Mesendoderm (in vitro differentiated cells): ENCODE data around the gene NT5DC4.

Experiments used
- DNase-seq: peaks from one replicate; pipeline ENCODE4 v3.0.0; 2013
- H2AK5ac ChIP-seq: 2 replicates; pipeline ENCODE4 v1.6.1; 2013; ENCODE audit warnings: low read length, inconsistent platforms
- H2BK120ac ChIP-seq: 2 replicates; pipeline ENCODE4 v1.6.1; 2013; ENCODE audit warnings: low read depth, mild to moderate bottlenecking, low read length, moderate library complexity, mixed read lengths
- H2BK15ac ChIP-seq: replicated peaks from 2 replicates; pipeline ENCODE4 v1.6.1; 2013; ENCODE audit warnings: low read depth, mild to moderate bottlenecking, moderate library complexity
- H2BK5ac ChIP-seq: 2 replicates; pipeline ENCODE4 v1.6.1; 2013; ENCODE audit warnings: low read length, inconsistent platforms
- H3K18ac ChIP-seq: 2 replicates; pipeline ENCODE4 v1.6.1; 2013; ENCODE audit warnings: mild to moderate bottlenecking, low read length, mixed read lengths
- H3K23ac ChIP-seq: one replicate; pipeline ENCODE4 v1.6.1; 2013; ENCODE audit warnings: low read length
- H3K27ac ChIP-seq: 2 replicates; pipeline ENCODE4 v1.5.1; 2013; ENCODE audit warnings: low read depth, mild to moderate bottlenecking, inconsistent platforms, low read length, moderate library complexity
- H3K27me3 ChIP-seq: 2 replicates; pipeline ENCODE4 v1.6.1; 2013; ENCODE audit warnings: low read length, control low read depth, mild to moderate bottlenecking, inconsistent platforms; ENCODE audit not compliant: insufficient read depth, poor library complexity
- H3K36me3 ChIP-seq: 2 replicates; pipeline ENCODE4 v1.6.1; 2013; ENCODE audit warnings: low read length, inconsistent platforms; ENCODE audit not compliant: control insufficient read depth, insufficient read depth
- H3K4ac ChIP-seq: one replicate; pipeline ENCODE4 v1.6.1; 2013; ENCODE audit warnings: low read depth, mild to moderate bottlenecking, low read length, moderate library complexity
- H3K4me1 ChIP-seq: 2 replicates; pipeline ENCODE4 v1.6.1; 2013; ENCODE audit warnings: low read depth, low read length, inconsistent platforms; ENCODE audit not compliant: control insufficient read depth
- H3K4me2 ChIP-seq: 2 replicates; pipeline ENCODE4 v1.6.1; 2013; ENCODE audit warnings: low read length
- H3K4me3 ChIP-seq: 2 replicates; pipeline ENCODE4 v1.5.1; 2013; ENCODE audit warnings: mild to moderate bottlenecking, low read length
- H3K56ac ChIP-seq: one replicate; pipeline ENCODE4 v1.6.1; 2013; ENCODE audit warnings: low read length
- H3K79me1 ChIP-seq: 2 replicates; pipeline ENCODE4 v1.6.1; 2013; ENCODE audit warnings: low read length, inconsistent platforms
- H3K79me2 ChIP-seq: 2 replicates; pipeline ENCODE4 v1.6.1; 2013; ENCODE audit warnings: mild to moderate bottlenecking, low read length; ENCODE audit not compliant: control insufficient read depth, insufficient read depth
- H3K9ac ChIP-seq: 2 replicates; pipeline ENCODE4 v1.6.1; 2013; ENCODE audit warnings: low read length, inconsistent platforms
- H4K5ac ChIP-seq: one replicate; pipeline ENCODE4 v1.6.1; 2013; ENCODE audit warnings: low read length
- H4K8ac ChIP-seq: one replicate; pipeline ENCODE4 v1.6.1; 2013; ENCODE audit warnings: low read depth, mild to moderate bottlenecking, control low read depth, low read length, moderate library complexity
- WGBS: extraction: QIAGEN DNeasy Blood & Tissue Kit; methylation state at CpG from one replicate; pipeline ENCODE4 v1.1.7; 2013; ENCODE audit warnings: low lambda C conversion rate, missing lambda C conversion rate; ENCODE audit not compliant: insufficient coverage; ENCODE audit errors: extremely low coverage; 5-methylcytosine and 5-hydroxymethylcytosine counted together

Gene NT5DC4

GRCh38 chr2:112755444-112755843, 34.6 kb downstream of the NT5DC4 start:
- no peak overlapping the region for H3K56ac ChIP-seq
- no peaks in the 10 kb centered on the region for H3K27me3 ChIP-seq
- no peak overlapping the region for H3K4me2 ChIP-seq
- no peak overlapping the region for H3K4me3 ChIP-seq
- H2BK5ac ChIP-seq: no peak overlapping the region
- H2BK120ac ChIP-seq: no peak overlapping the region
- no peak overlapping the region for H4K8ac ChIP-seq
- peaks cover 7% of the 10 kb centered on the region for H3K36me3 ChIP-seq
- no peak overlapping the region for H2BK15ac ChIP-seq
- H4K5ac ChIP-seq: no peak overlapping the region
- no peak overlapping the region for H3K27ac ChIP-seq
- WGBS: no CpG with 5 or more reads among the region's 4 CpGs
- no peak overlapping the region for H3K18ac ChIP-seq
- no peaks in the 10 kb centered on the region for H3K79me2 ChIP-seq
- DNase-seq: no peak
- H3K79me1 ChIP-seq: peaks cover 1% of the 10 kb centered on the region
- no peak overlapping the region for H3K9ac ChIP-seq
- H3K4me1 ChIP-seq: no peaks in the 10 kb centered on the region
- H3K23ac ChIP-seq: no peak overlapping the region
- no peak overlapping the region for H2AK5ac ChIP-seq
- H3K4ac ChIP-seq: no peak overlapping the region

GRCh38 chr2:112756207-112756606, 35.4 kb downstream of the NT5DC4 start:
- Histone ChIP-seq H2BK120ac (no peak overlapping the region), H3K4me2 (no peak overlapping the region), H2BK5ac (no peak overlapping the region), H3K56ac (no peak overlapping the region), H4K8ac (no peak overlapping the region), H3K79me2 (no peaks in the 10 kb centered on the region), H3K27ac (no peak overlapping the region), H3K36me3 (peaks cover 7% of the 10 kb centered on the region), H3K18ac (no peak overlapping the region), H3K27me3 (no peaks in the 10 kb centered on the region), H3K4me1 (no peaks in the 10 kb centered on the region), H3K4me3 (no peak overlapping the region), H3K23ac (no peak overlapping the region), H3K9ac (no peak overlapping the region), H2BK15ac (no peak overlapping the region), H2AK5ac (no peak overlapping the region), H3K79me1 (peaks cover 1% of the 10 kb centered on the region), H4K5ac (no peak overlapping the region), H3K4ac (no peak overlapping the region)
- DNase-seq: no peak
- WGBS: no CpG with 5 or more reads among the region's 3 CpGs

- no CpG with 5 or more reads among the region's 3 CpGs for WGBS
- Histone ChIP-seq H2BK5ac (no peak overlapping the region), H2BK120ac (no peak overlapping the region), H3K27ac (no peak overlapping the region), H4K8ac (no peak overlapping the region), H3K56ac (no peak overlapping the region), H3K4ac (no peak overlapping the region), H3K79me1 (peaks cover 3% of the 10 kb centered on the region), H4K5ac (no peak overlapping the region), H3K4me2 (no peak overlapping the region), H3K4me1 (no peaks in the 10 kb centered on the region), H3K27me3 (no peaks in the 10 kb centered on the region), H3K79me2 (no peaks in the 10 kb centered on the region), H3K23ac (no peak overlapping the region), H3K36me3 (peaks cover 7% of the 10 kb centered on the region), H2AK5ac (no peak overlapping the region), H3K4me3 (no peak overlapping the region), H3K9ac (no peak overlapping the region), H3K18ac (no peak overlapping the region), H2BK15ac (no peak overlapping the region)
- no peak for DNase-seq
These were observed 36.4 kb downstream of the NT5DC4 start for GRCh38 chr2:112757265-112757664.

- Histone ChIP-seq H3K56ac (no peak overlapping the region), H4K8ac (no peak overlapping the region), H2BK120ac (no peak overlapping the region), H3K79me2 (peaks cover 8% of the 10 kb centered on the region), H3K79me1 (peaks cover 10% of the 10 kb centered on the region), H3K18ac (no peak overlapping the region), H3K4me2 (no peak overlapping the region), H3K9ac (no peak overlapping the region), H2BK15ac (no peak overlapping the region), H3K4me1 (peaks cover 4% of the 10 kb centered on the region), H2BK5ac (no peak overlapping the region), H3K23ac (no peak overlapping the region), H3K27me3 (no peaks in the 10 kb centered on the region), H3K36me3 (peaks cover 7% of the 10 kb centered on the region), H3K4ac (no peak overlapping the region), H3K4me3 (no peak overlapping the region), H3K27ac (no peak overlapping the region), H2AK5ac (no peak overlapping the region), H4K5ac (no peak overlapping the region)
- no CpG with 5 or more reads among the region's 2 CpGs for WGBS
- DNase-seq: no peak
These were observed 37.9 kb downstream of the NT5DC4 start for GRCh38 chr2:112758711-112759110.

- no peak for DNase-seq
- Histone ChIP-seq H3K36me3 (peaks cover 5% of the 10 kb centered on the region), H3K27me3 (no peaks in the 10 kb centered on the region), H3K79me1 (peaks cover 11% of the 10 kb centered on the region), H4K8ac (no peak overlapping the region), H2AK5ac (no peak overlapping the region), H3K9ac (no peak overlapping the region), H3K4me3 (no peak overlapping the region), H3K4me1 (peaks cover 4% of the 10 kb centered on the region), H3K79me2 (peaks cover 9% of the 10 kb centered on the region), H3K4me2 (no peak overlapping the region), H2BK15ac (no peak overlapping the region), H3K56ac (no peak overlapping the region), H3K18ac (no peak overlapping the region), H2BK5ac (no peak overlapping the region), H4K5ac (no peak overlapping the region), H2BK120ac (no peak overlapping the region), H3K23ac (no peak overlapping the region), H3K27ac (no peak overlapping the region), H3K4ac (no peak overlapping the region)
- WGBS: no CpG with 5 or more reads among the region's 1 CpG
These were observed 39.3 kb downstream of the NT5DC4 start for GRCh38 chr2:112760149-112760548.

- H3K4me1 ChIP-seq: peaks cover 4% of the 10 kb centered on the region
- no peak overlapping the region for H3K4me3 ChIP-seq
- no peak overlapping the region for H2BK15ac ChIP-seq
- H3K56ac ChIP-seq: no peak overlapping the region
- H3K27me3 ChIP-seq: no peaks in the 10 kb centered on the region
- no CpG with 5 or more reads among the region's 4 CpGs for WGBS
- no peak overlapping the region for H4K5ac ChIP-seq
- H2AK5ac ChIP-seq: no peak overlapping the region
- H3K23ac ChIP-seq: no peak overlapping the region
- H2BK5ac ChIP-seq: no peak overlapping the region
- peaks cover 11% of the 10 kb centered on the region for H3K79me1 ChIP-seq
- H3K36me3 ChIP-seq: no peaks in the 10 kb centered on the region
- no peak overlapping the region for H2BK120ac ChIP-seq
- H3K4ac ChIP-seq: no peak overlapping the region
- DNase-seq: no peak
- H3K4me2 ChIP-seq: no peak overlapping the region
- no peak overlapping the region for H3K18ac ChIP-seq
- H4K8ac ChIP-seq: no peak overlapping the region
- H3K27ac ChIP-seq: no peak overlapping the region
- peaks cover 9% of the 10 kb centered on the region for H3K79me2 ChIP-seq
- H3K9ac ChIP-seq: no peak overlapping the region
These were observed 41.5 kb downstream of the NT5DC4 start for GRCh38 chr2:112762276-112762675.
